HFFc6 (cell line): ENCODE measurements around the gene GNA12. TPM values are rescaled to one million over a fixed set of nuclear protein-coding genes. Genes with fewer than 3 reads are reported as not detected.
A peak's percentile ranks its signal among the peaks of the same experiment; 100 is the strongest.
"Not testable (repeated sequence)": the region's sequence is repeated elsewhere in the genome, so short reads cannot be mapped to it uniquely, and the experiment has no call there.

ENCODE experiments used
- DNase-seq: peaks from one replicate; pipeline ENCODE4 v3.0.0-alpha.2; 2018
- H3K27ac Mint-ChIP-seq: 2 replicates; pipeline ENCODE4 v1.8.0; 2020; ENCODE audit warnings: mild to moderate bottlenecking, mixed read lengths
- H3K27me3 Mint-ChIP-seq: 2 replicates; pipeline ENCODE4 v1.8.0; 2021; ENCODE audit warnings: mild to moderate bottlenecking, moderate library complexity, mixed read lengths; ENCODE audit not compliant: insufficient read depth
- H3K36me3 Mint-ChIP-seq: 2 replicates; pipeline ENCODE4 v1.8.0; 2021; ENCODE audit warnings: low read depth, mixed read lengths
- H3K4me1 Mint-ChIP-seq: 2 replicates; pipeline ENCODE4 v1.8.0; 2020; ENCODE audit warnings: low read depth, mixed read lengths
- H3K4me3 Mint-ChIP-seq: 2 replicates; pipeline ENCODE4 v1.8.0; 2020; ENCODE audit warnings: mild to moderate bottlenecking, moderate library complexity, mixed read lengths
- H3K9me3 Mint-ChIP-seq: 2 replicates; pipeline ENCODE4 v1.8.0; 2020; ENCODE audit warnings: mild to moderate bottlenecking, mixed read lengths
- CTCF ChIP-seq: fragments of 200-600 bp; sonication (generic); IDR thresholded peaks from 2 replicates; pipeline ENCODE4 v1.5.0; 2021; ENCODE audit warnings: antibody characterized with exemption, mild to moderate bottlenecking
- total RNA-seq, 6 experiments: library from RNA; stranded (reverse); fragmentation: NEBNext Ultra II Directional; extraction: Animal tissue kit (Norgen Biotek cat#: 25700); gene quantifications; 2 replicates in 1 of 6; 3 replicates in 5 of 6; pipeline ENCODE4 v1.2.3, GENCODE V29; 2021

Gene GNA12
- total RNA-seq, 6 experiments from 2014 or later: 52.9 to 61.9 (median 57.6) TPM

GRCh38 chr7:2698581-2699288 is 145.4 kb downstream of the GNA12 start:
- H3K4me1 Mint-ChIP-seq: no peaks in the 10 kb centered on the region
- no peak overlapping the region for H3K27ac Mint-ChIP-seq
- no peaks in the 10 kb centered on the region for H3K9me3 Mint-ChIP-seq
- no peaks in the 10 kb centered on the region for H3K36me3 Mint-ChIP-seq
- H3K27me3 Mint-ChIP-seq: peaks cover 1% of the 10 kb centered on the region; the same call in 1 of the 2 replicates
- no peak overlapping the region for H3K4me3 Mint-ChIP-seq
- TF ChIP-seq CTCF: no peak
- no peak for DNase-seq

- H3K27ac Mint-ChIP-seq, H3K36me3 Mint-ChIP-seq, H3K4me3 Mint-ChIP-seq, DNase-seq, H3K27me3 Mint-ChIP-seq, H3K9me3 Mint-ChIP-seq: not testable (repeated sequence)
- H3K4me1 Mint-ChIP-seq: peaks cover 22% of the 10 kb centered on the region
Measured at GRCh38 chr7:2694122-2694436, 150.0 kb downstream of the GNA12 start.

- not testable (repeated sequence) for H3K36me3 Mint-ChIP-seq, H3K9me3 Mint-ChIP-seq, H3K4me3 Mint-ChIP-seq, H3K27me3 Mint-ChIP-seq, DNase-seq, H3K27ac Mint-ChIP-seq
- H3K4me1 Mint-ChIP-seq: peaks cover 27% of the 10 kb centered on the region
Measured at GRCh38 chr7:2693420-2694121, 150.5 kb downstream of the GNA12 start.

GRCh38 chr7:2692543-2692942 is 151.6 kb downstream of the GNA12 start:
- H3K4me3 Mint-ChIP-seq: no peak overlapping the region
- peaks cover 30% of the 10 kb centered on the region for H3K4me1 Mint-ChIP-seq
- TF ChIP-seq CTCF: no peak

GRCh38 chr7:2691932-2692439 is 152.1 kb downstream of the GNA12 start:
- H3K36me3 Mint-ChIP-seq, H3K27ac Mint-ChIP-seq, H3K9me3 Mint-ChIP-seq, H3K4me3 Mint-ChIP-seq, H3K27me3 Mint-ChIP-seq, DNase-seq: not testable (repeated sequence)
- H3K4me1 Mint-ChIP-seq: peaks cover 35% of the 10 kb centered on the region

More at GRCh38 chr7:2692543-2692942, 151.6 kb downstream of the GNA12 start:
- peaks cover 2% of the 10 kb centered on the region; the same call in 1 of the 2 replicates for H3K27me3 Mint-ChIP-seq
- no peak for DNase-seq
- H3K9me3 Mint-ChIP-seq: no peaks in the 10 kb centered on the region
- H3K36me3 Mint-ChIP-seq: no peaks in the 10 kb centered on the region
- H3K27ac Mint-ChIP-seq: no peak overlapping the region

- peaks cover 3% of the 10 kb centered on the region; the same call in 1 of the 2 replicates for H3K27me3 Mint-ChIP-seq
- 0 out of 2 replicates have a peak overlapping the region, but pooled peaks have one; percentile 40 for H3K27ac Mint-ChIP-seq
- no peaks in the 10 kb centered on the region for H3K36me3 Mint-ChIP-seq
Measured at GRCh38 chr7:2691011-2691707, 152.9 kb downstream of the GNA12 start.

More at GRCh38 chr7:2691011-2691707, 152.9 kb downstream of the GNA12 start:
- no peak for DNase-seq
- no peak overlapping the region for H3K4me3 Mint-ChIP-seq
- H3K9me3 Mint-ChIP-seq: no peaks in the 10 kb centered on the region
- no peak for TF ChIP-seq CTCF
- peaks cover 36% of the 10 kb centered on the region for H3K4me1 Mint-ChIP-seq
